WTC11 (cell line): Measurements from ENCODE around the gene VSTM2B. TPM values are rescaled to one million over a fixed set of nuclear protein-coding genes. Genes with fewer than 3 reads are reported as not detected.

ENCODE experiments used
- ATAC-seq: fragments of 200-7000 bp; cut with Tn5 transposase; 2 replicates; pipeline ENCODE4 v1.10.0; 2021; ENCODE audit warnings: mild to moderate bottlenecking, moderate library complexity
- CTCF ChIA-PET: fragments of 300-600 bp; sonication (Branson Sonifier 250); formaldehyde crosslinking; loops from one replicate; lab custom pipeline; 2021; ENCODE audit warnings: antibody characterized with exemption; lab: Charles Lee
- POLR2A ChIA-PET: fragments of 350-600 bp; sonication (Branson Sonifier 250); formaldehyde crosslinking; loops from one replicate; lab custom pipeline; 2021; ENCODE audit warnings: antibody characterized with exemption; lab: Charles Lee
- DNase-seq: peaks from one replicate; pipeline ENCODE4 v3.0.0; 2021; ENCODE audit warnings: low spot score
- H3K27ac Mint-ChIP-seq: 2 replicates; pipeline ENCODE4 v1.8.0; 2021; ENCODE audit warnings: mixed read lengths
- H3K27me3 Mint-ChIP-seq: 2 replicates; pipeline ENCODE4 v1.8.0; 2021; ENCODE audit warnings: low read depth, mild to moderate bottlenecking, moderate library complexity, mixed read lengths
- H3K36me3 Mint-ChIP-seq: 2 replicates; pipeline ENCODE4 v1.8.0; 2021; ENCODE audit warnings: mixed read lengths
- H3K4me1 Mint-ChIP-seq: 2 replicates; pipeline ENCODE4 v1.8.0; 2022; ENCODE audit warnings: mixed read lengths
- H3K4me3 Mint-ChIP-seq: 2 replicates; pipeline ENCODE4 v1.8.0; 2021; ENCODE audit warnings: mild to moderate bottlenecking, moderate library complexity, mixed read lengths
- H3K9me3 Mint-ChIP-seq: 2 replicates; pipeline ENCODE4 v1.8.0; 2021; ENCODE audit warnings: mixed read lengths
- AFF4 ChIP-seq: sonication (generic); formaldehyde crosslinking; IDR thresholded peaks from 2 replicates; pipeline ENCODE4 v1.8.1; 2023; ENCODE audit warnings: mild to moderate bottlenecking, missing genetic modification reagents, borderline replicate concordance
- AR ChIP-seq: fragments of 250-450 bp; sonication (Bioruptor Pico); IDR thresholded peaks from 2 replicates; pipeline ENCODE4 v1.9.0; 2021; ENCODE audit warnings: mild to moderate bottlenecking
- CREB1 ChIP-seq: sonication (generic); formaldehyde crosslinking; IDR thresholded peaks from 2 replicates; pipeline ENCODE4 v1.8.0; 2023; ENCODE audit warnings: mild to moderate bottlenecking, missing genetic modification reagents
- ERG ChIP-seq: fragments of 250-450 bp; sonication (Bioruptor Pico); IDR thresholded peaks from 2 replicates; pipeline ENCODE4 v1.8.0; 2021; ENCODE audit warnings: mild to moderate bottlenecking
- FOXK1 ChIP-seq: sonication (generic); formaldehyde crosslinking; IDR thresholded peaks from 2 replicates; pipeline ENCODE4 v1.8.0; 2022; ENCODE audit warnings: mild to moderate bottlenecking, moderate library complexity, missing genetic modification reagents
- HMGA2 ChIP-seq: fragments of 250-450 bp; sonication (Bioruptor Pico); IDR thresholded peaks from 2 replicates; pipeline ENCODE4 v1.4.0; 2021; ENCODE audit warnings: mild to moderate bottlenecking, moderate library complexity
- KAT7 ChIP-seq: sonication (generic); formaldehyde crosslinking; IDR thresholded peaks from 2 replicates; pipeline ENCODE4 v1.8.1; 2023; ENCODE audit warnings: missing genetic modification reagents, mild to moderate bottlenecking, borderline replicate concordance
- NFE2L1 ChIP-seq: sonication (generic); formaldehyde crosslinking; IDR thresholded peaks from 2 replicates; pipeline ENCODE4 v1.8.1; 2023; ENCODE audit warnings: missing genetic modification reagents
- NR1H2 ChIP-seq: sonication (generic); formaldehyde crosslinking; IDR thresholded peaks from 2 replicates; pipeline ENCODE4 v1.9.0; 2021; ENCODE audit warnings: mild to moderate bottlenecking, moderate library complexity, missing genetic modification reagents
- OVOL2 ChIP-seq: fragments of 250-450 bp; sonication (Bioruptor Pico); IDR thresholded peaks from 2 replicates; pipeline ENCODE4 v1.9.0; 2021; ENCODE audit warnings: mild to moderate bottlenecking, borderline replicate concordance
- TEAD1 ChIP-seq: sonication (generic); formaldehyde crosslinking; IDR thresholded peaks from 2 replicates; pipeline ENCODE4 v1.8.0; 2022; ENCODE audit warnings: mild to moderate bottlenecking, missing genetic modification reagents
- USF2 ChIP-seq: sonication (generic); formaldehyde crosslinking; IDR thresholded peaks from 2 replicates; pipeline ENCODE4 v1.8.1; 2023; ENCODE audit warnings: mild to moderate bottlenecking, missing genetic modification reagents, moderate library complexity
- ZNF219 ChIP-seq: sonication (generic); formaldehyde crosslinking; IDR thresholded peaks from 2 replicates; pipeline ENCODE4 v1.8.0; 2023; ENCODE audit warnings: missing genetic modification reagents, mild to moderate bottlenecking, borderline replicate concordance
- total RNA-seq: library from RNA; stranded (reverse); gene quantifications from 3 replicates; pipeline ENCODE4 v1.2.3, GENCODE V29; 2021
- TF ChIP-seq, protein P1 (sequence below): fragments of 250-450 bp; sonication (Bioruptor Pico); IDR thresholded peaks from 2 replicates; pipeline ENCODE4 v1.9.0; 2021; ENCODE audit warnings: mild to moderate bottlenecking, borderline replicate concordance
- TF ChIP-seq, protein P2 (sequence below): sonication (generic); formaldehyde crosslinking; IDR thresholded peaks from 2 replicates; pipeline ENCODE4 v1.8.1; 2022; ENCODE audit warnings: low read depth, missing genetic modification reagents, borderline replicate concordance

Gene VSTM2B
- total RNA-seq, 1 experiment from 2014 or later = 3.2 TPM

- Mint-ChIP-seq H3K9me3 (no peaks in the 10 kb centered on the region), H3K36me3 (no peaks in the 10 kb centered on the region), H3K27ac (no peak overlapping the region), H3K4me3 (no peak overlapping the region), H3K27me3 (peaks cover 8% of the 10 kb centered on the region), H3K4me1 (peaks cover 18% of the 10 kb centered on the region)
- DNase-seq (no peak), ATAC-seq (no peak)
- TF ChIP-seq KAT7 (CRISPR knock-in tag) (no peak), AR (CRISPR knock-in tag) (no peak), OVOL2 (CRISPR knock-in tag) (no peak), USF2 (CRISPR knock-in tag) (no peak), ERG (CRISPR knock-in tag) (no peak), ZNF219 (CRISPR knock-in tag) (no peak), NR1H2 (CRISPR knock-in tag) (no peak), HMGA2 (CRISPR knock-in tag) (no peak), TEAD1 (CRISPR knock-in tag) (no peak), CREB1 (CRISPR knock-in tag) (no peak), FOXK1 (no peak), AFF4 (CRISPR knock-in tag) (no peak), NFE2L1 (no peak)
- TF ChIP-seq, protein P1, sequence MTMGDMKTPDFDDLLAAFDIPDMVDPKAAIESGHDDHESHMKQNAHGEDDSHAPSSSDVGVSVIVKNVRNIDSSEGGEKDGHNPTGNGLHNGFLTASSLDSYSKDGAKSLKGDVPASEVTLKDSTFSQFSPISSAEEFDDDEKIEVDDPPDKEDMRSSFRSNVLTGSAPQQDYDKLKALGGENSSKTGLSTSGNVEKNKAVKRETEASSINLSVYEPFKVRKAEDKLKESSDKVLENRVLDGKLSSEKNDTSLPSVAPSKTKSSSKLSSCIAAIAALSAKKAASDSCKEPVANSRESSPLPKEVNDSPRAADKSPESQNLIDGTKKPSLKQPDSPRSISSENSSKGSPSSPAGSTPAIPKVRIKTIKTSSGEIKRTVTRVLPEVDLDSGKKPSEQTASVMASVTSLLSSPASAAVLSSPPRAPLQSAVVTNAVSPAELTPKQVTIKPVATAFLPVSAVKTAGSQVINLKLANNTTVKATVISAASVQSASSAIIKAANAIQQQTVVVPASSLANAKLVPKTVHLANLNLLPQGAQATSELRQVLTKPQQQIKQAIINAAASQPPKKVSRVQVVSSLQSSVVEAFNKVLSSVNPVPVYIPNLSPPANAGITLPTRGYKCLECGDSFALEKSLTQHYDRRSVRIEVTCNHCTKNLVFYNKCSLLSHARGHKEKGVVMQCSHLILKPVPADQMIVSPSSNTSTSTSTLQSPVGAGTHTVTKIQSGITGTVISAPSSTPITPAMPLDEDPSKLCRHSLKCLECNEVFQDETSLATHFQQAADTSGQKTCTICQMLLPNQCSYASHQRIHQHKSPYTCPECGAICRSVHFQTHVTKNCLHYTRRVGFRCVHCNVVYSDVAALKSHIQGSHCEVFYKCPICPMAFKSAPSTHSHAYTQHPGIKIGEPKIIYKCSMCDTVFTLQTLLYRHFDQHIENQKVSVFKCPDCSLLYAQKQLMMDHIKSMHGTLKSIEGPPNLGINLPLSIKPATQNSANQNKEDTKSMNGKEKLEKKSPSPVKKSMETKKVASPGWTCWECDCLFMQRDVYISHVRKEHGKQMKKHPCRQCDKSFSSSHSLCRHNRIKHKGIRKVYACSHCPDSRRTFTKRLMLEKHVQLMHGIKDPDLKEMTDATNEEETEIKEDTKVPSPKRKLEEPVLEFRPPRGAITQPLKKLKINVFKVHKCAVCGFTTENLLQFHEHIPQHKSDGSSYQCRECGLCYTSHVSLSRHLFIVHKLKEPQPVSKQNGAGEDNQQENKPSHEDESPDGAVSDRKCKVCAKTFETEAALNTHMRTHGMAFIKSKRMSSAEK (CRISPR knock-in tag) = no peak
- TF ChIP-seq, protein P2, sequence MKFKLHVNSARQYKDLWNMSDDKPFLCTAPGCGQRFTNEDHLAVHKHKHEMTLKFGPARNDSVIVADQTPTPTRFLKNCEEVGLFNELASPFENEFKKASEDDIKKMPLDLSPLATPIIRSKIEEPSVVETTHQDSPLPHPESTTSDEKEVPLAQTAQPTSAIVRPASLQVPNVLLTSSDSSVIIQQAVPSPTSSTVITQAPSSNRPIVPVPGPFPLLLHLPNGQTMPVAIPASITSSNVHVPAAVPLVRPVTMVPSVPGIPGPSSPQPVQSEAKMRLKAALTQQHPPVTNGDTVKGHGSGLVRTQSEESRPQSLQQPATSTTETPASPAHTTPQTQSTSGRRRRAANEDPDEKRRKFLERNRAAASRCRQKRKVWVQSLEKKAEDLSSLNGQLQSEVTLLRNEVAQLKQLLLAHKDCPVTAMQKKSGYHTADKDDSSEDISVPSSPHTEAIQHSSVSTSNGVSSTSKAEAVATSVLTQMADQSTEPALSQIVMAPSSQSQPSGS = no peak
- POLR2A ChIA-PET = no interaction called here
- CTCF ChIA-PET = interaction anchor here (1.3 kb wide), 1 partner anchor 13 kb away, joined by 7 read pairs; no protein-coding TSS in a partner anchor
These were observed 34.3 kb upstream of the VSTM2B start for GRCh38 chr19:29491491-29491890.
